B cell (primary cell): ENCODE results near the gene NAB2. TPM values are rescaled to one million over a fixed set of nuclear protein-coding genes. Genes with fewer than 3 reads are reported as not detected.

Source experiments
- ATAC-seq: fragments of 200-7000 bp; cut with Tn5 transposase; one replicate; pipeline ENCODE4 v1.10.0; 2021; ENCODE audit warnings: low read depth, mild to moderate bottlenecking, moderate number of reproducible peaks, moderate library complexity
- CTCF ChIA-PET: fragments of 350-600 bp; sonication (Branson Sonifier 250); formaldehyde crosslinking; loops from one replicate; lab custom pipeline; 2021; ENCODE audit warnings: antibody characterized with exemption, inconsistent platforms; lab: Charles Lee
- POLR2A ChIA-PET: fragments of 350-600 bp; sonication (Branson Sonifier 250); formaldehyde crosslinking; loops from one replicate; lab custom pipeline; 2021; ENCODE audit warnings: antibody characterized with exemption; lab: Charles Lee
- DNase-seq: peaks from one replicate; pipeline ENCODE4 v3.0.0; 2013
- H2AFZ ChIP-seq: 2 replicates; pipeline ENCODE4 v1.6.1; 2012; ENCODE audit warnings: mild to moderate bottlenecking, low read depth, low read length; ENCODE audit not compliant: insufficient read depth, poor library complexity, severe bottlenecking
- H3K27ac ChIP-seq, 2 donors: 1 replicate in 1 of 2; 2 replicates in 1 of 2; pipeline ENCODE4 v1.5.1; 2012 to 2013; ENCODE audit warnings: low read length in 2 of 2, mild to moderate bottlenecking in 2 of 2, moderate library complexity in 1 of 2
- H3K27me3 ChIP-seq, 4 experiments: fragments of 200-600 bp in 1 of 4; sonication (generic) in 1 of 4; replicated peaks in 1 of 4; 1 replicate in 2 of 4; 2 replicates in 2 of 4; pipeline versions ENCODE4 v1.6.1 to v1.7.0; 2013 to 2016; ENCODE audit warnings: low read length in 3 of 4, mild to moderate bottlenecking in 2 of 4, mixed read lengths in 1 of 4, moderate library complexity in 1 of 4; ENCODE audit not compliant: insufficient read depth in 4 of 4, control insufficient read depth in 3 of 4; ENCODE audit errors: control extremely low read depth in 1 of 4
- H3K36me3 ChIP-seq, 2 experiments: replicated peaks in 1 of 2; 1 replicate in 1 of 2; 2 replicates in 1 of 2; pipeline versions ENCODE4 v1.6.1 to v1.7.1; 2013; ENCODE audit warnings: low read length in 1 of 2; ENCODE audit not compliant: insufficient read depth in 2 of 2, control insufficient read depth in 1 of 2; ENCODE audit errors: control extremely low read depth in 1 of 2, extremely low read depth in 1 of 2
- H3K4me1 ChIP-seq, 2 donors: fragments of 200-600 bp in 1 of 2; sonication (generic) in 1 of 2; 1 replicate in 1 of 2; 2 replicates in 1 of 2; pipeline versions ENCODE4 v1.5.1 to v1.6.1; 2013 to 2017; ENCODE audit warnings: low read length in 2 of 2; ENCODE audit not compliant: control insufficient read depth in 2 of 2, insufficient read depth in 2 of 2
- H3K4me2 ChIP-seq: replicated peaks from 2 replicates; pipeline ENCODE3; 2012; ENCODE audit warnings: mild to moderate bottlenecking, low read depth, low read length; ENCODE audit not compliant: poor library complexity, severe bottlenecking
- H3K4me3 ChIP-seq, 5 experiments: fragments of 200-600 bp in 1 of 5; sonication (generic) in 1 of 5; 1 replicate in 3 of 5; 2 replicates in 2 of 5; pipeline versions ENCODE4 v1.5.1 to v1.7.0; 2011 to 2016; ENCODE audit warnings: low read length in 4 of 5, mild to moderate bottlenecking in 4 of 5, low read depth in 2 of 5, control low read depth in 1 of 5, moderate library complexity in 1 of 5; ENCODE audit not compliant: insufficient read depth in 1 of 5; ENCODE audit errors: control extremely low read depth in 1 of 5, extremely low read depth in 1 of 5
- H3K79me2 ChIP-seq: fragments of 200-600 bp; sonication (generic); one replicate; pipeline ENCODE4 v1.6.0; 2016; ENCODE audit warnings: low read length; ENCODE audit not compliant: control insufficient read depth, insufficient read depth
- H3K9ac ChIP-seq: fragments of 200-600 bp; sonication (generic); 2 replicates; pipeline ENCODE4 v1.6.1; 2017; ENCODE audit warnings: mild to moderate bottlenecking, low read length, moderate library complexity
- H3K9me3 ChIP-seq, 3 donors: one replicate each; pipeline versions ENCODE4 v1.6.1 to v1.7.1; 2013; ENCODE audit warnings: low read length in 2 of 3; ENCODE audit not compliant: control insufficient read depth in 2 of 3, insufficient read depth in 1 of 3; ENCODE audit errors: control extremely low read depth in 1 of 3
- H4K20me1 ChIP-seq: 2 replicates; pipeline ENCODE4 v1.6.0; 2012; ENCODE audit warnings: mild to moderate bottlenecking, low read length; ENCODE audit not compliant: insufficient read depth, control insufficient read depth, poor library complexity, severe bottlenecking
- H3K27ac Mint-ChIP-seq: one replicate; pipeline ENCODE4 v1.8.0; 2021; ENCODE audit warnings: mixed read lengths
- H3K27me3 Mint-ChIP-seq: one replicate; pipeline ENCODE4 v1.8.0; 2021; ENCODE audit warnings: mixed read lengths
- H3K4me1 Mint-ChIP-seq: one replicate; pipeline ENCODE4 v1.8.0; 2021; ENCODE audit warnings: mixed read lengths
- H3K4me3 Mint-ChIP-seq: one replicate; pipeline ENCODE4 v1.8.0; 2021; ENCODE audit warnings: mixed read lengths
- H3K9me3 Mint-ChIP-seq: one replicate; pipeline ENCODE4 v1.8.0; 2022; ENCODE audit warnings: mixed read lengths; ENCODE audit not compliant: insufficient read depth
- CTCF ChIP-seq: fragments of 200-600 bp; IDR thresholded peaks from one replicate; pipeline ENCODE4 v1.8.0; 2022; ENCODE audit warnings: antibody characterized with exemption, mild to moderate bottlenecking
- EZH2 ChIP-seq: IDR thresholded peaks from 2 replicates; pipeline ENCODE4 v1.6.1; 2012; ENCODE audit warnings: borderline replicate concordance, low read depth, mild to moderate bottlenecking, moderate library complexity, low read length; ENCODE audit not compliant: insufficient read depth, poor library complexity, severe bottlenecking
- WGBS: methylation state at CpG from one replicate; pipeline ENCODE4 v1.1.5; 2013; ENCODE audit warnings: missing lambda C conversion rate; ENCODE audit not compliant: insufficient coverage; 5-methylcytosine and 5-hydroxymethylcytosine counted together
- intact Hi-C: fragments of 100-400 bp; cut with micrococcal nuclease; formaldehyde crosslinking; loops from one replicate; pipeline ENCODE4 v1.10.0; 2022
- polyA plus RNA-seq: library from polyadenylated mRNA; depleted of rRNA; stranded (reverse); fragments of >200 nt; gene quantifications from 2 replicates; pipeline ENCODE4 v1.2.3, GENCODE V29; 2012
- total RNA-seq, 2 donors: library from RNA; stranded (reverse); fragments of 120-200 nt in 1 of 2; gene quantifications; 1 replicate in 1 of 2; 2 replicates in 1 of 2; pipeline versions ENCODE4 v1.2.3 to v1.2.4, GENCODE V29; 2013 to 2022

Gene NAB2
- total and polyA plus RNA-seq, 2 donors (not counting 1 experiment from before 2014, with no cell fraction given): 6.7 to 52.1 TPM

DNA sequence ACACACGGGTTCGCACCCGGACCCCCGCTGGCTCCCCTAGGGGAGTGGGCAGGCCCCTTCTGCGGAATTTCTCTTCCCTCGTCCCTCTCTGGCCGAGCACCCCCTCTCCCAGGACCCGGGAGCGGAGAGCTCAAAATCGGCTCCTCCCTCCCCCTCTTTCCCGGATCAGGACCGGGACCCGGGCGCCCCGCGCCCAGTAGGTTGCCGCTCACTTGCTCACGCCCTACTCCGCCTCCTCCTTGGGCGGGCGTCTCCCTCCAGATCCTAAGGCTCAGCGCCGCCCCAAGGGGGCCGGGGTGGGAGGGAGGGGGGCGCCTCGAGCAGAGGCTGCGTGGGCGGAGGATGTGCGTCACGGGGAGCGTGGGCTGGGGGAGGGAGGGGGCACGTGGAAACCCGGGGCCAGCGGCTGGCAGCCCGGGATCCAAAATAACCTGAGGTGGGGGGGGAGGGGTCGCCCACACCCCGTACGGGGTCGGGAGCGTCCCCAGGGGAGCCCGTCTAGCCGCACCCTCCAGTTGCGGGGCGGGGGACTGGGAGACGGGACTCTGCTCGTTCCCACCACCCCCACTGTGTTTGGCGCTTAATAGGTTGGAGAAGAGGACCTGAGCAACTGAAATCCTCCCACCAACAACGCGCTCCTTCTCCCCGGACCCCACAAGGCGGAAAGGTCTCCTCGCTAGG is 1.8 kb upstream of the NAB2 start:
- Mint-ChIP-seq H3K4me1 (peaks cover 45% of the 10 kb centered on the region), H3K27me3 (no peaks in the 10 kb centered on the region), H3K9me3 (no peaks in the 10 kb centered on the region), H3K27ac (peak overlapping the region; percentile 91), H3K4me3 (peak overlapping the region; percentile 92)
- Histone ChIP-seq H3K36me3 (peaks cover 0 to 7% of the 10 kb centered on the region in 2 experiments), H3K79me2 (peaks cover 16% of the 10 kb centered on the region), H3K4me1 (peaks cover 11 to 30% of the 10 kb centered on the region in 2 donors), H2AFZ (peak overlapping the region; percentile 61), H3K4me3 (peak overlapping the region; percentile 76 to 100 (median 87)), H3K27ac (peak overlapping the region; percentile 98 to 99), H4K20me1 (no peaks in the 10 kb centered on the region), H3K27me3 (no peaks in the 10 kb centered on the region), H3K9me3 (no peaks in the 10 kb centered on the region), H3K4me2 (peak overlapping the region; percentile 90), H3K9ac (peak overlapping the region; percentile 96)
- no peak for TF ChIP-seq EZH2
- no peak for TF ChIP-seq CTCF
- intact Hi-C loops: loop anchor here (1.0 to 10.0 kb wide), 7 partner anchors 8 to 668 kb away; partner anchors contain the start of genes BAZ2A, CDK4, DDIT3 and LRP1
- POLR2A ChIA-PET: interaction anchor here (0.6 to 4.8 kb wide), 8 partner anchors 8 to 491 kb away, joined by 3 to 139 read pairs (median 7); partner anchors contain the start of genes NEMP1, PTGES3 and STAT6
- peak; percentile 95 for DNase-seq
- under 1% methylated on average over 24 of the region's 52 CpGs for WGBS
- ATAC-seq: peak; percentile 42
- CTCF ChIA-PET: interaction anchor here (15.0 to 18.5 kb wide), 2 partner anchors 13 to 19 kb away, joined by 246 to 406 read pairs; partner anchors contain the start of genes NEMP1 and STAT6
